Measurements from ENCODE around the gene CSRNP2. TPM values are rescaled to one million over a fixed set of nuclear protein-coding genes. Genes with fewer than 3 reads are reported as not detected.

The CSRNP2 gene
- total RNA-seq, 1 experiment from 2014 or later, result 44.0 TPM

DNA sequence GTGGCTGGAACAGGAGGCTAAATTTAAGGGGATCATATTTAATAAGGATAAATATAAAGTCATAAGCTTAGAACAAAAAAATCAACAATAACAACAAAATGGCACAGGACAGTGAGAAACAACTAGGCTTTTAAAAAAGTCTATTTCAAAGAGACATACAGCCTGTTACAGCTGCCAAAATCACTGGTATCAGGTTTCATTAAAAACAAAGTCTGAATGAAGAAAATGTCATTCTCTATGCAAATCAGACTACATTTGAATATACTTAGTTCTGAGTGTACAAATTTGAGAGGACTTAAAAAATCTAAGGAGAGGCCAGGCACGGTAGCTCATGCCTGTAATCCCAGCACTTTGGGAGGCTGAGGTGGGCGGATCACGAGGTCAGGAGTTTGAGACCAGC, 45.5 kb upstream of the CSRNP2 start:
- Mint-ChIP-seq H3K36me3 (ENCODE audit: insufficient read depth, unreplicated experiment) (peaks cover 28% of the 10 kb centered on the region), H3K4me3 (ENCODE audit: unreplicated experiment) (no peak overlapping the region), H3K27ac (ENCODE audit: unreplicated experiment) (no peak overlapping the region), H3K9me3 (ENCODE audit: unreplicated experiment) (no peaks in the 10 kb centered on the region), H3K27me3 (ENCODE audit: insufficient read depth, unreplicated experiment) (no peaks in the 10 kb centered on the region), H3K4me1 (ENCODE audit: low read depth, unreplicated experiment) (no peaks in the 10 kb centered on the region)
- Histone ChIP-seq H3K9me3 (no peaks in the 10 kb centered on the region), H3K4me3 (ENCODE audit: low read depth, low read length) (no peak overlapping the region), H3K4me1 (no peaks in the 10 kb centered on the region), H3K36me3 (ENCODE audit: control insufficient read depth, insufficient read depth, low read length) (peaks cover 2% of the 10 kb centered on the region; the same call in 1 of the 2 replicates), H3K27me3 (replicated peaks; ENCODE audit: control insufficient read depth, insufficient read depth, low read length) (no peaks in the 10 kb centered on the region)
- TF ChIP-seq, protein P1, sequence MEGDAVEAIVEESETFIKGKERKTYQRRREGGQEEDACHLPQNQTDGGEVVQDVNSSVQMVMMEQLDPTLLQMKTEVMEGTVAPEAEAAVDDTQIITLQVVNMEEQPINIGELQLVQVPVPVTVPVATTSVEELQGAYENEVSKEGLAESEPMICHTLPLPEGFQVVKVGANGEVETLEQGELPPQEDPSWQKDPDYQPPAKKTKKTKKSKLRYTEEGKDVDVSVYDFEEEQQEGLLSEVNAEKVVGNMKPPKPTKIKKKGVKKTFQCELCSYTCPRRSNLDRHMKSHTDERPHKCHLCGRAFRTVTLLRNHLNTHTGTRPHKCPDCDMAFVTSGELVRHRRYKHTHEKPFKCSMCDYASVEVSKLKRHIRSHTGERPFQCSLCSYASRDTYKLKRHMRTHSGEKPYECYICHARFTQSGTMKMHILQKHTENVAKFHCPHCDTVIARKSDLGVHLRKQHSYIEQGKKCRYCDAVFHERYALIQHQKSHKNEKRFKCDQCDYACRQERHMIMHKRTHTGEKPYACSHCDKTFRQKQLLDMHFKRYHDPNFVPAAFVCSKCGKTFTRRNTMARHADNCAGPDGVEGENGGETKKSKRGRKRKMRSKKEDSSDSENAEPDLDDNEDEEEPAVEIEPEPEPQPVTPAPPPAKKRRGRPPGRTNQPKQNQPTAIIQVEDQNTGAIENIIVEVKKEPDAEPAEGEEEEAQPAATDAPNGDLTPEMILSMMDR (IDR thresholded peaks at IDR 0.05; ENCODE audit: insufficient read depth in 1 of 2, low read depth in 1 of 2, low read length in 1 of 2, severe bottlenecking in 1 of 2, unreplicated experiment in 1 of 2), result no peak
- BruUV-seq (replicated peaks), result no TSS peak
- ChIA-PET CTCF (no interaction called here), POLR2A (interaction anchor here (0.5 to 0.7 kb wide), 2 partner anchors 490 to 1913 kb away, joined by 3 to 6 read pairs; no protein-coding TSS in a partner anchor)
- no peak for DNase-seq
- intact Hi-C loops (cut with micrococcal nuclease; ENCODE audit: unreplicated experiment), result no loop called here

DNA sequence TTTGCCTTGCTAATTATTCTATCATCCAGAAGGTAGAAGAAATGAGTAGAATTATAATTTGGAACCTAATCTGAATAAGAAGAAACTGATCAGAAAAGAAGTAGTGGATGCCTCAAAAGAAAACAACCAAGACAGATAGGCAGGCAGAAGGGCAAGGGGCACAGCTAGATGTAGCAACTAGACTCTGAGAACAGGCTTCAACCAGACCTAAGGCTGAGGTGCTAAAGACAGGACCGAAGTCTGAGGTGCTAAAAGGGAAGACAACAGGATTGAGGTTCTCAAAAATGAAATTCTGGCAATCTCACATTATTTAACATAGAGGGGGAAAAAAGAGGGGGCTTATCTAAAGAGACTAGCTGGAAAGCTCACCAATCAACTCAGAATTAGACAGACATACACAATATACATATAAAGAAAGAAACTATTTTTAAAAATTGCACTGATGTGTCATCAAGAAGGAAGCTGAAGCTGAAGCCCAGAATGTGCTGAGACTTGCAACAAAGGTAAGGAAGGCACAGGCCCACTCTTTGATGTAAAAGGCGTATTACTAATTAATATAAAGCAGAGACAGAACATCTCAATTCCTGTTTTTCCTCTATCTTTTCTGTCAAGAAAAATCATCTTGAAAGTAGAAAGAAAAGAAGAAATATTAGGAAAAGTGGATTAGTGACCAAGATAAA, 43.8 kb upstream of the CSRNP2 start:
- CTCF ChIA-PET, result no interaction called here
- POLR2A ChIA-PET, result no interaction called here

DNA sequence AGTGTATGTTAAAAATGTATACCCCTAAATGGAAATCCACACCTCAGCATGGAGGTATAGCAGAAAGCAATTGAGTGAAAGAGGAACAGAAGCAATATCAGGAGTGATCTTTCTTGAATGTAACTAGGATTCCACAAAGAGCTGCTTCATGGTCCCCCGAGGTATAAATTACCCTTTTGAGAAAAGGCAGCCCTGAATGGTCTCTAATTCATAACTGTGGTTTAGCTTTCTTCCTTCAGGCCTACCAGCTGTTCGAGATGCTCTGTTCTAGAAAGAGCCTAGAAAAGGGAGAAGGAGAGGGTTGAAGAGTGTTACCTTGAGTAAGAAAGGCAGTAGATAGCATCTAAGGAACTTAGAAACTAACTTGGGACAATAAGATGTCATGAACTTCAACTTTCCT, 42.9 kb upstream of the CSRNP2 start:
- Histone ChIP-seq H3K4me1 (peaks cover 8% of the 10 kb centered on the region), H3K4me3 (ENCODE audit: low read depth, low read length) (no peak overlapping the region), H3K9me3 (no peaks in the 10 kb centered on the region), H3K27me3 (replicated peaks; ENCODE audit: control insufficient read depth, insufficient read depth, low read length) (no peaks in the 10 kb centered on the region), H3K36me3 (ENCODE audit: control insufficient read depth, insufficient read depth, low read length) (peaks cover 2% of the 10 kb centered on the region; the same call in 1 of the 2 replicates)
- no peak overlapping the region for H3K4me3 Mint-ChIP-seq (ENCODE audit: unreplicated experiment)
- no peak overlapping the region for H3K27ac Mint-ChIP-seq (ENCODE audit: unreplicated experiment)
- intact Hi-C loops (cut with micrococcal nuclease; ENCODE audit: unreplicated experiment), result no loop called here
- ChIA-PET CTCF (no interaction called here), POLR2A (interaction anchor here (0.7 kb wide), 1 partner anchor 9 kb away, joined by 6 read pairs; no protein-coding TSS in a partner anchor)
- peaks cover 28% of the 10 kb centered on the region for H3K36me3 Mint-ChIP-seq (ENCODE audit: insufficient read depth, unreplicated experiment)
- TF ChIP-seq, protein P1 (IDR thresholded peaks at IDR 0.05; ENCODE audit: insufficient read depth in 1 of 2, low read depth in 1 of 2, low read length in 1 of 2, severe bottlenecking in 1 of 2, unreplicated experiment in 1 of 2), result no peak
- H3K9me3 Mint-ChIP-seq (ENCODE audit: unreplicated experiment), result no peaks in the 10 kb centered on the region
- no TSS peak for BruUV-seq (replicated peaks)
- H3K4me1 Mint-ChIP-seq (ENCODE audit: low read depth, unreplicated experiment), result no peaks in the 10 kb centered on the region
- no peaks in the 10 kb centered on the region for H3K27me3 Mint-ChIP-seq (ENCODE audit: insufficient read depth, unreplicated experiment)
- DNase-seq, result no peak

More for the DNA sequence above, 43.8 kb upstream of the CSRNP2 start:
- H3K27ac Mint-ChIP-seq (ENCODE audit: unreplicated experiment), result no peak overlapping the region
- BruUV-seq (replicated peaks), result no TSS peak
- peaks cover 2% of the 10 kb centered on the region; the same call in 1 of the 2 replicates for H3K36me3 ChIP-seq (ENCODE audit: control insufficient read depth, insufficient read depth, low read length)
- peaks cover 28% of the 10 kb centered on the region for H3K36me3 Mint-ChIP-seq (ENCODE audit: insufficient read depth, unreplicated experiment)
- no peaks in the 10 kb centered on the region for H3K27me3 ChIP-seq (replicated peaks; ENCODE audit: control insufficient read depth, insufficient read depth, low read length)
- no peak overlapping the region for H3K4me3 ChIP-seq (ENCODE audit: low read depth, low read length)
- H3K4me1 Mint-ChIP-seq (ENCODE audit: low read depth, unreplicated experiment), result no peaks in the 10 kb centered on the region
- no peak overlapping the region for H3K4me3 Mint-ChIP-seq (ENCODE audit: unreplicated experiment)
- H3K4me1 ChIP-seq, result peaks cover 8% of the 10 kb centered on the region
- H3K9me3 ChIP-seq, result no peaks in the 10 kb centered on the region
- intact Hi-C loops (cut with micrococcal nuclease; ENCODE audit: unreplicated experiment), result no loop called here
- H3K27me3 Mint-ChIP-seq (ENCODE audit: insufficient read depth, unreplicated experiment), result no peaks in the 10 kb centered on the region
- TF ChIP-seq, protein P1 (IDR thresholded peaks at IDR 0.05; ENCODE audit: insufficient read depth in 1 of 2, low read depth in 1 of 2, low read length in 1 of 2, severe bottlenecking in 1 of 2, unreplicated experiment in 1 of 2), result no peak
- no peaks in the 10 kb centered on the region for H3K9me3 Mint-ChIP-seq (ENCODE audit: unreplicated experiment)
- DNase-seq, result no peak

Measured in Caco-2 (cell line).